ENCODE measurements around the gene SMARCC1.

The SMARCC1 gene

GRCh38 chr3:47824541-47825473 is 43.1 kb upstream of the SMARCC1 start (continued):
- TF ChIP-seq ZXDB (tag by site-specific recombination; IDR thresholded peaks at IDR 0.05), result peak; percentile 59
- peak; percentile 87 for TF ChIP-seq ZNF335 (tag by site-specific recombination; conservative IDR thresholded peaks at IDR 0.05)
- TF ChIP-seq KLF10 (tag by site-specific recombination; IDR thresholded peaks at IDR 0.05), result peak; percentile 17; the same call in 1 of the 2 replicates
- TF ChIP-seq ZNF692 (tag by site-specific recombination; IDR thresholded peaks at IDR 0.05), result peak; percentile 53; the same call in 1 of the 2 replicates
- TF ChIP-seq ZNF169 (tag by site-specific recombination; IDR thresholded peaks at IDR 0.05), result no peak
- no peak for TF ChIP-seq ZNF426 (tag by site-specific recombination; IDR thresholded peaks at IDR 0.05)
- TF ChIP-seq ZNF391 (tag by site-specific recombination; IDR thresholded peaks at IDR 0.05; ENCODE audit: borderline replicate concordance, low read depth), result peak; percentile 29; the same call in 1 of the 2 replicates
- TF ChIP-seq ZNF138 (tag by site-specific recombination; IDR thresholded peaks at IDR 0.05; ENCODE audit: borderline replicate concordance), result no peak
- TF ChIP-seq ZNF585B (tag by site-specific recombination; IDR thresholded peaks at IDR 0.05), result peak; percentile 9; the same call in 1 of the 2 replicates
- peak; percentile 84; the same call in 1 of the 2 replicates for TF ChIP-seq ZNF561 (tag by site-specific recombination; IDR thresholded peaks at IDR 0.05; ENCODE audit: borderline replicate concordance)
- TF ChIP-seq CTCF (tag by site-specific recombination; IDR thresholded peaks at IDR 0.05), result peak; percentile 75
- TF ChIP-seq ZBTB44 (tag by site-specific recombination; IDR thresholded peaks at IDR 0.05), result peak; percentile 30; the same call in 1 of the 2 replicates
- peak; percentile 29; the same call in 1 of the 2 replicates for TF ChIP-seq ZNF596 (tag by site-specific recombination; IDR thresholded peaks at IDR 0.05)
- TF ChIP-seq OVOL3 (tag by site-specific recombination; IDR thresholded peaks at IDR 0.05), result 0 out of 2 replicates have a peak, but pooled peaks have one; percentile 12
- peak; percentile 80 for TF ChIP-seq PRDM10 (tag by site-specific recombination; IDR thresholded peaks at IDR 0.05)
- no peak for TF ChIP-seq ZNF362 (tag by site-specific recombination; IDR thresholded peaks at IDR 0.05)
- TF ChIP-seq ZBTB7A (tag by site-specific recombination; IDR thresholded peaks at IDR 0.05; ENCODE audit: low read depth), result 0 out of 2 replicates have a peak, but pooled peaks have one; percentile 51
- TF ChIP-seq ZSCAN30 (tag by site-specific recombination; IDR thresholded peaks at IDR 0.05), result peak; percentile 95
- 0 out of 2 replicates have a peak, but pooled peaks have one; percentile 54 for TF ChIP-seq ZNF184 (tag by site-specific recombination; IDR thresholded peaks at IDR 0.05)
- TF ChIP-seq ZBTB8A (tag by site-specific recombination; IDR thresholded peaks at IDR 0.05), result peak; percentile 81
- TF ChIP-seq ZNF366 (tag by site-specific recombination; conservative IDR thresholded peaks at IDR 0.05), result peak; percentile 50; the same call in 1 of the 2 replicates
- TF ChIP-seq TRIM28 (IDR thresholded peaks at IDR 0.05; ENCODE audit: borderline replicate concordance, low read length), result peak; percentile 70; the same call in 1 of the 2 replicates
- no peak for TF ChIP-seq PATZ1 (tag by site-specific recombination; IDR thresholded peaks at IDR 0.05)
- peak; percentile 92 for TF ChIP-seq YY1 (tag by site-specific recombination; IDR thresholded peaks at IDR 0.05)
